GM23248 (cell line): ENCODE results near the gene CNIH1. TPM values are rescaled to one million over a fixed set of nuclear protein-coding genes. Genes with fewer than 3 reads are reported as not detected.
A peak's percentile ranks its signal among the peaks of the same experiment; 100 is the strongest.
"Not testable (repeated sequence)": the region's sequence is repeated elsewhere in the genome, so short reads cannot be mapped to it uniquely, and the experiment has no call there.

ENCODE experiments used
- DNase-seq: peaks from one replicate; pipeline ENCODE4 v3.0.0-alpha.2; 2015
- H2AFZ ChIP-seq: fragments of 200-600 bp; sonication (generic); 2 replicates; pipeline ENCODE4 v1.6.1; 2016; ENCODE audit warnings: antibody characterized with exemption
- H3F3A ChIP-seq: fragments of 200-600 bp; sonication (generic); 2 replicates; pipeline ENCODE4 v1.6.1; 2016; ENCODE audit warnings: mild to moderate bottlenecking, antibody characterized with exemption, mixed run types; ENCODE audit not compliant: insufficient read depth
- H3K27ac ChIP-seq: fragments of 200-600 bp; sonication (generic); 2 replicates; pipeline ENCODE4 v1.5.1; 2016; ENCODE audit warnings: mild to moderate bottlenecking
- H3K27me3 ChIP-seq: fragments of 200-600 bp; sonication (generic); replicated peaks from 2 replicates; pipeline ENCODE4 v1.6.1; 2016; ENCODE audit warnings: mild to moderate bottlenecking; ENCODE audit not compliant: insufficient read depth
- H3K36me3 ChIP-seq: fragments of 200-600 bp; sonication (generic); 2 replicates; pipeline ENCODE4 v1.6.1; 2016; ENCODE audit warnings: low read depth, mild to moderate bottlenecking
- H3K4me1 ChIP-seq: fragments of 200-600 bp; sonication (generic); 2 replicates; pipeline ENCODE4 v1.6.1; 2016; ENCODE audit warnings: mild to moderate bottlenecking; ENCODE audit not compliant: insufficient read depth
- H3K4me2 ChIP-seq: fragments of 200-600 bp; sonication (generic); one replicate; pipeline ENCODE4 v1.6.1; 2016; ENCODE audit warnings: mild to moderate bottlenecking; ENCODE audit not compliant: unreplicated experiment
- H3K4me3 ChIP-seq: fragments of 200-600 bp; sonication (generic); 2 replicates; pipeline ENCODE4 v1.5.1; 2016; ENCODE audit warnings: mild to moderate bottlenecking
- H3K79me2 ChIP-seq: fragments of 200-600 bp; sonication (generic); 2 replicates; pipeline ENCODE4 v1.6.1; 2016; ENCODE audit warnings: mild to moderate bottlenecking; ENCODE audit not compliant: insufficient read depth
- H3K9ac ChIP-seq: fragments of 200-600 bp; sonication (generic); 2 replicates; pipeline ENCODE4 v1.6.1; 2016; ENCODE audit warnings: mild to moderate bottlenecking
- H3K9me2 ChIP-seq: fragments of 200-600 bp; sonication (generic); 2 replicates; pipeline ENCODE4 v1.6.1; 2016; ENCODE audit warnings: mixed run types, mild to moderate bottlenecking, moderate library complexity; ENCODE audit not compliant: insufficient read depth
- H3K9me3 ChIP-seq: fragments of 200-600 bp; sonication (generic); one replicate; pipeline ENCODE4 v1.6.1; 2017; ENCODE audit warnings: low read depth
- H4K20me1 ChIP-seq: fragments of 200-600 bp; sonication (generic); 2 replicates; pipeline ENCODE4 v1.6.0; 2016; ENCODE audit not compliant: insufficient read depth
- EZH2 ChIP-seq: fragments of 200-600 bp; sonication (generic); IDR thresholded peaks from 2 replicates; pipeline ENCODE4 v1.6.1; 2018; ENCODE audit warnings: antibody characterized with exemption, mild to moderate bottlenecking; ENCODE audit not compliant: insufficient read depth, poor library complexity, severe bottlenecking
- EZH2phosphoT487 ChIP-seq: fragments of 200-600 bp; sonication (generic); IDR thresholded peaks from 2 replicates; pipeline ENCODE4 v1.6.1; 2018; ENCODE audit warnings: antibody characterized with exemption, moderate library complexity, mild to moderate bottlenecking, low read depth; ENCODE audit not compliant: insufficient read depth
- WGBS, 2 experiments: methylation state at CpG; one replicate each; pipeline ENCODE4 v1.1.6; 2015 to 2017; ENCODE audit warnings: low lambda C conversion rate in 2 of 2, low coverage in 1 of 2; ENCODE audit errors: missing lambda C conversion rate in 2 of 2; 5-methylcytosine and 5-hydroxymethylcytosine counted together
- in situ Hi-C: fragments of 300-500 bp; cut with MboI; formaldehyde crosslinking; loops from 2 replicates; pipeline ENCODE4 v1.15.0; 2020
- polyA plus RNA-seq: library from polyadenylated mRNA; unstranded; fragments of >200 nt; fragmentation: Nextera tagmentation; extraction: Ambion mirVana; gene quantifications from 2 replicates; pipeline ENCODE4 v1.2.1, GENCODE V29; 2016
- total RNA-seq: library from RNA; depleted of rRNA; stranded (reverse); fragments of >200 nt; shearing (Covaris generic); gene quantifications from 2 replicates; pipeline ENCODE4 v1.2.3, GENCODE V29; 2014

The CNIH1 gene
- total and polyA plus RNA-seq, 2 experiments from 2014 or later, result 259 to 315 TPM

GRCh38 chr14:54465654-54466053, 24.5 kb upstream of the CNIH1 start:
- H3K9ac ChIP-seq, result no peak overlapping the region
- H3K4me1 ChIP-seq, result no peaks in the 10 kb centered on the region
- H3K27ac ChIP-seq, result no peak overlapping the region
- H3K9me2 ChIP-seq, result no peaks in the 10 kb centered on the region
- 80 to 82% methylated on average over 4 of the region's 4 CpGs for WGBS, 2 experiments
- TF ChIP-seq EZH2phosphoT487 (no peak), EZH2 (no peak)
- no peak overlapping the region for H3K4me3 ChIP-seq
- no peak for DNase-seq
- no peaks in the 10 kb centered on the region for H3K79me2 ChIP-seq
- no peaks in the 10 kb centered on the region for H4K20me1 ChIP-seq
- no peaks in the 10 kb centered on the region for H3K9me3 ChIP-seq
- H3K36me3 ChIP-seq, result no peaks in the 10 kb centered on the region
- no peak overlapping the region for H2AFZ ChIP-seq
- in situ Hi-C loops, result no loop called here
- no peaks in the 10 kb centered on the region for H3K27me3 ChIP-seq
- H3F3A ChIP-seq, result no peaks in the 10 kb centered on the region
- no peak overlapping the region for H3K4me2 ChIP-seq

GRCh38 chr14:54462048-54462447, 20.9 kb upstream of the CNIH1 start:
- peaks cover 6% of the 10 kb centered on the region for H3F3A ChIP-seq
- H3K27me3 ChIP-seq, result no peaks in the 10 kb centered on the region
- in situ Hi-C loops, result no loop called here
- H2AFZ ChIP-seq, result no peak overlapping the region
- no peak overlapping the region for H3K4me2 ChIP-seq
- H3K4me1 ChIP-seq, result 0 out of 2 replicates have a peak, but pooled peaks cover under 1% of the 10 kb centered on the region
- no peaks in the 10 kb centered on the region for H3K36me3 ChIP-seq
- TF ChIP-seq EZH2, result no peak
- WGBS, 2 experiments, result 80 to 83% methylated on average over 5 of the region's 5 CpGs
- no peaks in the 10 kb centered on the region for H4K20me1 ChIP-seq
- H3K27ac ChIP-seq, result no peak overlapping the region
- peak; percentile 9 for DNase-seq
- H3K9me2 ChIP-seq, result no peaks in the 10 kb centered on the region
- H3K79me2 ChIP-seq, result no peaks in the 10 kb centered on the region
- H3K9ac ChIP-seq, result no peak overlapping the region
- H3K9me3 ChIP-seq, result no peaks in the 10 kb centered on the region
- H3K4me3 ChIP-seq, result no peak overlapping the region

- H3K4me1 ChIP-seq, result peaks cover 9% of the 10 kb centered on the region
- no peaks in the 10 kb centered on the region for H3K79me2 ChIP-seq
- H3K9me3 ChIP-seq, result no peaks in the 10 kb centered on the region
- DNase-seq, result no peak
- H2AFZ ChIP-seq, result no peak overlapping the region
- H3K4me2 ChIP-seq, result no peak overlapping the region
- in situ Hi-C loops, result no loop called here
- H3F3A ChIP-seq, result peaks cover 23% of the 10 kb centered on the region
- no peaks in the 10 kb centered on the region for H3K9me2 ChIP-seq
- H3K9ac ChIP-seq, result no peak overlapping the region
- H4K20me1 ChIP-seq, result no peaks in the 10 kb centered on the region
- H3K36me3 ChIP-seq, result no peaks in the 10 kb centered on the region
- no peak overlapping the region for H3K4me3 ChIP-seq
- no peak for TF ChIP-seq EZH2phosphoT487
- no peak for TF ChIP-seq EZH2
- no peaks in the 10 kb centered on the region for H3K27me3 ChIP-seq
- no peak overlapping the region for H3K27ac ChIP-seq
- 54 to 58% methylated on average over 3 of the region's 3 CpGs for WGBS, 2 experiments
Measured at GRCh38 chr14:54459106-54459505, 17.9 kb upstream of the CNIH1 start.

GRCh38 chr14:54458536-54458935, 17.4 kb upstream of the CNIH1 start:
- Histone ChIP-seq H3K4me1 (peaks cover 15% of the 10 kb centered on the region), H3F3A (peaks cover 28% of the 10 kb centered on the region)
- H3K4me3 ChIP-seq, H4K20me1 ChIP-seq, DNase-seq, H3K9me2 ChIP-seq, H3K4me2 ChIP-seq, H3K27me3 ChIP-seq, H3K9ac ChIP-seq, H3K9me3 ChIP-seq, H2AFZ ChIP-seq, H3K36me3 ChIP-seq, H3K79me2 ChIP-seq, H3K27ac ChIP-seq, in situ Hi-C loops: not testable (repeated sequence)

DNA sequence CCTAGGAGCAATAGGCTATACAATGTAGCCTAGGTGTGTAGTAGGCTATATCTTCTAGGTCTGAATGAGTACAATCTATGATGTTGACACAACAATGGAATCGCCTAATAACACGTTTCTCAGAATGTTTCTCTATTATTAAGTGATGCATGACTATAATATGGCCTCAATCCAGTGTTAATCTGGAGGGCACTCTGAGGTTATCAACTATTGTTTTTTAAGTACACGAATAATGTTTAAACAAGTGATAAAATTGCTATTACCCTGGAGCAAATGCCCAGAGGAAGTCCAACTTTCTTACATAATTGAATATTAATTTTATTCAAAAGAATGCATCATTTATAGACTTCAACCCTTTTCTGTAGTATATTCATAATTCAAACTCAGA, 16.4 kb upstream of the CNIH1 start:
- Histone ChIP-seq H2AFZ (no peak overlapping the region), H3K4me1 (peaks cover 16% of the 10 kb centered on the region), H3K9ac (no peak overlapping the region), H3K27me3 (no peaks in the 10 kb centered on the region), H3K36me3 (no peaks in the 10 kb centered on the region), H3K79me2 (no peaks in the 10 kb centered on the region), H4K20me1 (no peaks in the 10 kb centered on the region), H3K4me3 (no peak overlapping the region), H3K4me2 (no peak overlapping the region), H3K27ac (no peak overlapping the region), H3K9me3 (no peaks in the 10 kb centered on the region), H3F3A (peaks cover 32% of the 10 kb centered on the region), H3K9me2 (no peaks in the 10 kb centered on the region)
- DNase-seq, result no peak
- in situ Hi-C loops, result no loop called here
- no peak for TF ChIP-seq EZH2phosphoT487
- TF ChIP-seq EZH2, result no peak
- 81 to 85% methylated on average over 3 of the region's 3 CpGs for WGBS, 2 experiments

GRCh38 chr14:54456820-54457608, 15.8 kb upstream of the CNIH1 start:
- H3K4me1 ChIP-seq, result peaks cover 16% of the 10 kb centered on the region
- peaks cover 32% of the 10 kb centered on the region for H3F3A ChIP-seq
- H3K36me3 ChIP-seq, H4K20me1 ChIP-seq, H3K79me2 ChIP-seq, H2AFZ ChIP-seq, H3K9ac ChIP-seq, H3K9me3 ChIP-seq, H3K27me3 ChIP-seq, H3K4me2 ChIP-seq, in situ Hi-C loops, H3K9me2 ChIP-seq, H3K4me3 ChIP-seq: not testable (repeated sequence)
- 68 to 69% methylated on average over 1 of the region's 1 CpG for WGBS, 2 experiments
- H3K27ac ChIP-seq, result peak overlapping the region; percentile 16; the same call in 1 of the 2 replicates
- DNase-seq, result peak; percentile 56
